Posterior cingulate gyrus (tissue), 11 donors: ENCODE data around the gene ADA.
"Not testable (repeated sequence)": the region's sequence is repeated elsewhere in the genome, so short reads cannot be mapped to it uniquely, and the experiment has no call there.

Experiments
- DNase-seq, 10 donors: peaks; one replicate each; pipeline versions ENCODE4 v3.0.0 to v3.0.0-alpha.2; 2020 to 2021; ENCODE audit warnings: mixed read lengths in 3 of 10
- intact Hi-C: fragments of 100-400 bp; cut with DNase I; formaldehyde crosslinking; loops from one replicate; pipeline ENCODE4 v1.15.1; 2023

ADA gene

DNA sequence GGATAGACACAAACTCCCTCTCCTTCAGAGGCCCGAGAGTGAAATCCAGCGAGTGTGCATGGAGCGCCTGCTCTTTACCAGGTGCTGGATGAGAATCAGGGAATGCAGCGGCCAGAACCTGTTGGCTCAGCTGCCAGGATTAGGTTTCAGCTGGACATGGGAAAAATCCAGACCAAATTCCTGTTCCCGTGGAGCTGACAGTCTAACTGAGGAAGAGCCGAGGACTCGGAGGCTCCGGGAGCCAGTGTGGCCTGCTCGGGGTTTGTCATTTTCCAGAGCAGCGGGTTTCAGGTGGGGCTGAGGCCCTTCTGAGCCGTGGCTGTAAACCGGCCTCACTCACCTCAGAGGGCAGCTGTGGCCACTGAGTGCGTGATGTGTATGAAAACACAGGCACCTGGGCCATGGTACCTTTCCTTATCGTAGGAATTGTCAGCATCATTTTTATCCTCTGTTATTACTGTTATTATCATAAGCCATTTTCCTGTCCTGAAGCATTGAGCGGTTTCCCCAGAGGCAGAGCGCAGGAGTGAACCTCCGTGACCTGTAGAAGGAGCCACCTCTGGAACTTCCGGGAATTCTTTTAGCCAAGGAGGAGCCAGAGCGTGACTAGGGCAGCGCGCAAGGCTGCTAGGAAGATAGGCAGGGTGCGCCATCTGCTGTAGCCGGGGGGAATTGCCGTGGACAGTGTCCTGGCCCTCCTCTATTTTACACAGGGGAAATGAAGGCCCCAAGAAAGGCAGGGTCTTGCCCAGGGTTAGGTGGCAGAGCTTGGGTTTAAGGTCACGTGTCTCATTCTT, 41.8 kb downstream of the ADA start:
- peak; percentile 77 to 97 (median 92) for DNase-seq

DNA sequence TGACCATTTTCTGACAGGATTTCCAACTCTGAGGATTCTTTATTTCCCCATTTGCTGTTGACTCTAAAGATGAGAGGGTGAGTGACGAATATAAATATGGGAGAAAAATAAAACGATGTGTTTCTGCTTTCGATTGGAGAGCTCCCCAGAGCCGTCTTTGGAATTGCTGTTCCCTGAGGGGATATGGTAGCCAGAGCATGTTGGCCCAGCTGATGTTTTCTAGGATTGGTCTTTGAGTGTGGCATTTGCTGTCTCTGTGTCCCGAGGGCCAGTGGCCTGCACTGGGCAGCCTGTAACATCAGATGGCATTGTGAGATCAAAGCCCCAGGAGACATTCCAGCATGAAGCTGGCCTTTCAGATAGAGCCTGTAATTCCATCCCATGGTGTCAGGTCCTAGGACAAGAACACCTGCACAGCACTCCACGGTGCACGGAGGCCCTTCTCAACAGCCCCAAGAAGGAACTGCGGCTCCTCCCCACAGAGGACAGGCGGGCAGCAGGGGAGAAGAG, 42.4 kb downstream of the ADA start:
- DNase-seq: no peak
- intact Hi-C loops: no loop called here

More for the DNA sequence above, 41.8 kb downstream of the ADA start:
- intact Hi-C loops: loop anchor here (2.0 to 10.0 kb wide), 4 partner anchors 79 to 395 kb away; partner anchors contain the start of genes OSER1 and TTPAL

DNA sequence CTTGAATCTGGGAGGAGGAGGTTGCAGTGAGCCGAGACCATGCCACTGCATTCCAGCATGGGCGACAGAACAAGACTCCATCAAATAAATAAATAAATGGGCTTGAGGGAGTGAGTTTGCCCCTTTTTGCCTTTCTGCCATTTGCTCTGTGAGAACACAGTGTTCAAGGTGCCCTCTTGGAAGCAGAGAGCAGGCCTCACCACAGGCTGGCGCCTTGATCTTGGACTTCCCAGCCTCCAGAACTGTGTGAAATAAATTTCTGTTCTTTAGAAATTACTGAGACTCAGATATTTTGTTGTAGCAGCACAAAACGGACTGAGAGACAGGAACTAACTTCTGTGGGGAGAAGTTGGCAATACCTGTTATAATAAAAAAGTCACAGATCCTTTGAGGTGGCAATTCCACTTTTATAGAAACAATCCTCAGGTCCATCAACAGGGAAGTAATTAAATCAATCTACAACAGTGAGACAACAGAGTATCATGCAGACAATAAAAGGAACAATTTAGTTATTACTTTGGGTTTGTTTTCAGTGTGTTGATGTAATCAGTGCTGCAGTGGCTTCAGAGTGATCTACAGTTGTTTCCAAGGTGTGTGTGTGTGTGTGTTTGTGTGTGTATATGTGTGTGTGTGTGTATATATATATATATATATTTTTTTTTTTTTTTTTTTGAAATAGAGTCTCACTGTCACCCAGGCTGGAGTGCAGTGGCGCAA, 44.6 kb downstream of the ADA start:
- DNase-seq: no peak
- intact Hi-C loops: no loop called here

DNA sequence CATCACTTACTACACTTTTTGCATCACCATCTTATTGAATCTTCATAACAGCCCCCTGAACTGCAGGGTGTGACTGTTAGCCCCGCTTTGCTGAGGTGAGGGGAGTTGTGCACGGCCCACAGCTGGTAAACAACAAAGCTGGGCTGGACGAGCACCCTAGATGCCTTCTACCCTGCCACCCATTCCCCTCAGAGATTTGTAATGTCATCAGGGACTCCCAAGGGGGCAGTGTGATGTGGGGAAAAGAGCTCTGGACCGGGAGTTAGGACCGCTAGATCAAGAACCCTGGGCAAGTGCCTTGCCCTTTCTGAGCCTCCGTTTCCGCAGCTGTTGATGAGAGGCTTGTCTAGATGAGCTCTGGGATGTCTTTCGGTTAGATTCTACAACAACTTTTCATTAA, 48.2 kb downstream of the ADA start:
- intact Hi-C loops: no loop called here
- DNase-seq: no peak

DNA sequence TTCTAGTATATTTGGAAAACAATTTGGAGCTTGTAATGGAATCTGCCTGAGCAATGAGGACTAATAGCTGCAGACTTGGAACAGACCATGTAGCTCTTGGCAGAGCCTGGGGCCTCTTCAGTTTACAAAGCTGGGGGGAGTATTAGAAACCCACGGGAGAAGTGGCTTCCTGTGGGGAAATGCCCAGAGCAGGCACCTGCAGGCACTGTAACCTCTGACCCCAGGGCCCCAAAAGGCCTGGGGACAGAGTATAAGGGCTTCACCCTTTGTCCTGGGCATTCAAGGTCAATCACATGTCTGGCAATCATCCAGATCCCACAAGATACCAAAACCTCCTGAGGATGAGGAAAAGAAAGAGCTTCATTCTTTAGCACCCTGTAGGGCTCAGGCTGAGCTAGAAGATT, 49.7 kb downstream of the ADA start:
- intact Hi-C loops: no loop called here
- DNase-seq: no peak

DNA sequence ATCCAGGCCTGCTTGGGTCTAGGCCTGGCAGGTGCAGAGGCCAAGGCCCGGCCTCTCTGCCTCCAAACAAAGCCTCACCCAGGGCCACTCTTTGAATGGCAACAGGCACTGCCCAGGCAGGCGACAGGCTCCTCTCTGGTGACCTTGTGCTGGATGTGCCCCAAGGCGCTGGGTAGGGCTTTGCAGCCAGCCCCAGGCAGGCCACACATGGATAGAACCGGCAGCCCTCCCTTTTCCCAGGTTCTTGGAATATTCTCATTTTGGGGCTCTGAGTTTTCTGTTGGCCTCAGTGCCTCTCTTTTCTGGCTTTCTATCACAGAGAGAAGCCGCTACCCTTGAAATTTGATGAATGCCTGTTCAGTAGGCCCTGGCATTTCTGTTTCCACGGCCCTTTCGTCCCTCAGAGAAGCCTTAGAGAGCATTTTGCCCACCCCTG, 50.2 kb downstream of the ADA start:
- intact Hi-C loops: no loop called here
- peak in 2 of 10 donors; percentile 29 to 76 for DNase-seq

DNA sequence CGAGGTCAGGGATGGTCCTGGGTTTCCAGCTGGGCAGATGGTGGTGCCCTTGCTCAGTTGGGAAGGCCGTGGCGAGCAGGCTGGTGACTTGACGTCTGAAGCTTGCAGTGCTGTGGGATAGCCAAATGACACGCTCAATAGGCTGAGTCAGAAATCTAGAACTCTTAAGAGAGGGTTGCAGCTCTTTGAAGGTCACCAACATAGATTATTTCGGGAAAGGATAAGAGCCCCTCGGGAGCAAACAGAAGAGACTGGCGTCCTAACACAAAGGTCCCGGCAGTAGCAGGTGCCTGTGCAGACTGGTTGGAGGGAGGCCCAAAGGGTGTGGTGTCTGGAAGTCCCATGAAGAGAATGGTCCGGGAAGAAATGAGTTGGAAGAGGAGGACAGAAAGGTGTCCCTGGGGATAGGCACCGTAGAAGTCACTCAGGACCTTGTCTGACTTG, 50.7 kb downstream of the ADA start:
- no peak for DNase-seq
- intact Hi-C loops: no loop called here

DNA sequence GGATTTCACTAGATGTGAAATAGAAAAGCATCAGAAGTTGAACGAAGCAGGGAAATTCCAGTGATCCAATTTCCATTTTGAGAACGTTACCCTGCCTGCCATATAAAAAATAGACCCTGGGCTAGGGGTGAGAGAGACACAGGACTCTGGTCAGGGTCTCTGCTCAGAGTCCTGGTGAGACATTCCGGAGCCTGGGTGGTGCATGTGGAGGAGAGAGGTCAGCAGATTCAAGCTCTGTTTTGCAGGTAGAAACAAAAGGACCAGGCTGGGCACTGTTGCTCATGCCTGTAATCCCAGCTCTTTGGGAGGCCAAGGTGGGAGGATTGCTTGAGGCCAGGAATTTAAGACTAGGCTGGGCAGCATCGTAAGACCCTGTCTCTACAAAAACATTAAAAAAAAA, 51.2 kb downstream of the ADA start:
- DNase-seq: no peak
- intact Hi-C loops: no loop called here

DNA sequence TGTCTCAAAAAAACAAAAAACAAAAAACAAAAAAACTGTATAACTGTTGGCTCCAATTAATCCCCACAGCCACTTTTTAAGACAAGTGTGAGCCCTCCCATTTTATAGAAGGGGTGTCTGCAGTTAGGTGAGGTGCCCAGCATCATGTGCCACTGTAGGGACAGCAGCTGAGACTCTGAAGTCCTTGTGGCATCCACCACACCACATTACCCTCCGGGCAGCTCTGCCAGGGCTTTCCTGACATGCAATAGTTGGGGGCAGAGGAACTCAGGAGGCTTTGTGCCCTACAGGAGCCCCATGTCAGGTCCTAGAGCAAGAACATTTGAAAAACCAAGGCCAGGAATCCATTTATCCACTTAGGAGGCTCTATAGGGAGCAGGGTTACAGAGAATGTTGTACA, 51.8 kb downstream of the ADA start:
- intact Hi-C loops: no loop called here
- DNase-seq: no peak

DNA sequence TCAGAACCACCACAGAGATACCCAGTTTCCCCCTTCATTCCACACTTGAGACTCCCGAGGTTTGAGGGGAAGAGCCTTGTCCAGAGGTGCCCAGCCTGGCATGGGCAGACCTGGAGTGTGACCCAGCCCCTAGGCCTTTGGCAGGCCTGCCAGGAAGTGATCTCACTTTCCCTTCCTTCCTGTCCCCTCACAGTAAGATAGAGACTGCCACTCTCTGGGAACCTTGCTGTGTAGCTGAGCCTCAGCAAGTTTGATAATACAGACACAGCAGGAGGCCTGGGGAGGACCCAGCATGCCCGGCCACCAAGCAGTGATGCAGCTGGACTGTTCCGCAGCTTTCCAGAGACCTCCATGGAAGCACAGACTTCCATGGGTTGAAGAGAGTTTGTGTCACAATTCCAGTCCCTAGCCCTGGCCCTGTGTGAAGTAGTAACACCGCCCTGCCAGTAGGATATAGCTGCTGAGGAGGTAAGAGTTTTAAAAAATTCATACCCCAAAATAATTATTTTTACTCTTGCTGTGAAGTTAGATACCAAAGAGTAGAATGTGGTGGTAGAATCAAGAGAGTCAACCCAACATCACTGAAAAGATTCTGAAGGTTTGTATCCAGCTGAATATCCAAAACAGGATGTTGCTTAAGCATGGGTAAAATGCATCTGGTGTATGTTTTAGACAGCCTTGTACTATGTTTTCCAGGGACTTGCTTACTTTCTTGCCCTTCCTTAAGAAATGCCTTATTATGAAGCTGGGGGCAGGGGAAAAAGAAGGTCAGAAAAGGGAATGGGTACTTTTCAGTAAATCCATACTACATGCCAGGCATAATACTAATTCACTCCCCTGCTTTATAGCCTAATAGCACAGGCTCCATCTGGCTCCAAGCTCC, 52.8 kb downstream of the ADA start:
- intact Hi-C loops: no loop called here
- no peak for DNase-seq

DNA sequence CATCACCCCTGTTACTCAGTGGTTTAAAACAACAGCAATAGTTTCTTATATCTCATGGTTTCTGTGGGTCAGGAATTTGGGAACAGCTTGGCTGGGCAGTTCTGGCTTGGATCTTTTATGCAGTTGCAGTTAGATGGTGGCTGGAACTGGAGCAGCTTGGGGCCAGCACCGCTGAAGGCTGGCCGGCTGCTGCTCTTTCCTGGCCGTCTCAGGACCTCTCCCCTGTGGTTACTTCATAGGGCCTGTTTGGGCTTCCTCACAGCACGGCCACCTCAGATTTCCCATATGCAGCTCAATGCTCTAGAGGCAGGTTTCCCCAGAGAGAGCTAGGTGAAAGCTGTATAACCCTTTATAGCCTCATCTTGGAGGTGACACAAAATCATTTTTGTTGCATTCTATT, 53.6 kb downstream of the ADA start:
- DNase-seq: no peak
- intact Hi-C loops: no loop called here

DNA sequence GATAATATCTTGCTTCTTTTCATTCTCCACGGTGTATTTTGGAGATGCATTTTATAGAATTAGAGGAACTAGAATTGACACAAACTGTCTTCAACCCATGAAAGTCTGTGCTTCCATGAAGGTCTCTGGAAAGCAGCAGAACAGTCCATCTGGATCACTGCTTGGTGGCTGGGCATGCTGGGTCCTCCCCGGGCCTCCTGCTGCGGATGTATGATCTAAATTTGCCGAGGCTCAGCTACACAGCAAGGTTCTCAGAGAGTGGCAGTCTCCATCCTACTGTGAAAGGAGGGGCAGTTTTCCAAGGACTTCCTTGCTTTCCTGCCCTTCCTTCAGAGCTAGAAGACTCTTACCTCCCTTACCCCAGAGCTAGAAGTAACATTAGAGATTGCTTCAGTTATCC, 54.0 kb downstream of the ADA start:
- intact Hi-C loops: no loop called here
- no peak for DNase-seq

DNA sequence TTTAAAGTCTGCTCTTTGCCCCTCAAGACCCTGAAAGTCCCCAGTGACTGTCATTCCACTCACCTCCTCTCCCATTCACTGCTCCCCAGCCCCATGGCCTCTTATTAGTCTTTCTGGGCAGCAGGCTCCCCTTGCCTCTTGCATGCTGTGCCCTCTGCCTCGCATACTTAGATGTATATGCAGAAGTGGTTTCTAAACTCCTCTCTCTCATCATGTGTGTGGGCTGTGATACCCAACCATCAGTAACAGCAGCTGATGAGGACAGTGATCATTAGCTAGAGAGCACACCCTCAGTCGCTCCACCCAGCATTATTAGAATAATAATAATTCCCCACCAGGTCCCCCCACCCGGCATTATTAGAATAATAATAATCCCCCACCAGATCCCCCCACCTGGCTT, 54.6 kb downstream of the ADA start:
- intact Hi-C loops: no loop called here
- DNase-seq: no peak

DNA sequence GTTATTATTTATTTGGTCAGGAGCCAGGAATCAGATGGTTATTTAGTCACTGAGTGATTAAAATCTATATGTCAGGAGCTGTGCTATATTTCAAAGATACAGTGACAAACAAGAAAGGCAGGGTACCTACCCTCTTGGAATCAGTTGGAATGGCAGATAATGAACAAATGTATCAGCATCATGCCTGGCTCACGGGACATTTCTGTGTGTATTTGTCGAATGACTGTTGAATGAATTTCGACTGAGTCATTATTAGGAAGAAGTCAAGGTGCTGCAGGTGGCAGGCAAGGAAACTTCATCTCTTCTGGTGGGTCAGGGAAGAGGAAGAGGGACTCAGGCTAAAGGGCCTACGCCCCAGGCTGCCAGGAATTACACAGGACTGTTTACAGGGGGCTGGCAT, 55.5 kb downstream of the ADA start:
- DNase-seq: no peak
- intact Hi-C loops: no loop called here

DNA sequence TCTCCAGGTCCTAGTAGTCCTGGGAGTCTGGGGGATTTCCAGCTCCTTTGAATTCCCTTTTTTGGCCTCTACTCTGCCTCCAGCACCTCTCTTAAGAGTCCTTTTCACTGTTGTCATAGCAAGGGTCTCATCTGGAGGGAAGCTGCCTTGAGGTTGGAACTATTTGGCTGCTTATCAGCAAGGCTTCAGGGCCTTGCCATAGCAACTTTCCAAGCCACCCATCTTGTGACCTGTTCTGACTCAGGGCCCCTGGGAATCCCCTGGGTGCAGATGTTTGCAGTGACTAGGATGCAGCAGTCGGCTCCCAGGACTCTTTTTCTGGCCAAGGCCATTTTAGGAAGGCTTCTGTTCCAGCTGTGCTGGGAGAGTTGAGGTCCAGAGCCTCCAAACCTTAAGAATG, 56.8 kb downstream of the ADA start:
- intact Hi-C loops: no loop called here
- no peak for DNase-seq

DNA sequence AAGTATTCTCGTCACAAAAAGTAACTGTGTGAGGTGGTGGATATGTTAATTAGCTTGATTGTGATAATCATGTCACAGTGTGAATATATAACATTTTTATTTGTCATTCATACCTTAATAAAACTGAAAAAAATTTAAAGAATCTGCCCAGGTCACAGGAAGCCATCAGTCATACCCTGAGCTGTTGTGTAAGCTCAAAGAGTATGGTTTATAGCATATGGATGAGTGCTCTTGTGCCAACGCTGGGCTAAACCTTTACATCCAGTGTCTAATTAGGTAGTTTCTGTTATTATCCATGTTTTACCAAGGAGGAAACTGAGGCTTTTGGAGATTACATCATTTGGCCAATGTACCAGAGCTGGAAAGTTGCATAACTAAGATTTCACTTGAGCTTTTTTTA, 57.7 kb downstream of the ADA start:
- intact Hi-C loops: no loop called here
- no peak for DNase-seq

DNA sequence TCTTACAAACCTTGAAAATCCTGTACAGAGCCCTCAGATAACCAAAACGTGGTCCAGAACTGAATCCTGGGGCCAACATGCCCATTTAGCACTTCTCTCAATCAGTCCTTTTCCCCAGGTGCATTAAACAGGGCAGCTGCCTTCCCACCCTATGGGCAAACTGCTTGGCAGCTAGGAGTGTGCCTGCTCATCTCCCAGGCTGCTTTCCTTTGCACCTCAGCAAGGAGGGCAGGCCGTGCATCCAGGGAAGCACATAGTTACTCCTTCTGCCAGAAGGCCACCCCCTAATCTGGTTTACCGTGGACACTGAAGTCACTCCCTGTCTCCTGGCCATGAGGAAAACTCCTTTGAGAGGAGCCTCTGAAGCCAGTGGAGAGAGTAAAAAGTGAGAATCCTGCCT, 59.1 kb downstream of the ADA start:
- intact Hi-C loops: no loop called here
- no peak for DNase-seq

DNA sequence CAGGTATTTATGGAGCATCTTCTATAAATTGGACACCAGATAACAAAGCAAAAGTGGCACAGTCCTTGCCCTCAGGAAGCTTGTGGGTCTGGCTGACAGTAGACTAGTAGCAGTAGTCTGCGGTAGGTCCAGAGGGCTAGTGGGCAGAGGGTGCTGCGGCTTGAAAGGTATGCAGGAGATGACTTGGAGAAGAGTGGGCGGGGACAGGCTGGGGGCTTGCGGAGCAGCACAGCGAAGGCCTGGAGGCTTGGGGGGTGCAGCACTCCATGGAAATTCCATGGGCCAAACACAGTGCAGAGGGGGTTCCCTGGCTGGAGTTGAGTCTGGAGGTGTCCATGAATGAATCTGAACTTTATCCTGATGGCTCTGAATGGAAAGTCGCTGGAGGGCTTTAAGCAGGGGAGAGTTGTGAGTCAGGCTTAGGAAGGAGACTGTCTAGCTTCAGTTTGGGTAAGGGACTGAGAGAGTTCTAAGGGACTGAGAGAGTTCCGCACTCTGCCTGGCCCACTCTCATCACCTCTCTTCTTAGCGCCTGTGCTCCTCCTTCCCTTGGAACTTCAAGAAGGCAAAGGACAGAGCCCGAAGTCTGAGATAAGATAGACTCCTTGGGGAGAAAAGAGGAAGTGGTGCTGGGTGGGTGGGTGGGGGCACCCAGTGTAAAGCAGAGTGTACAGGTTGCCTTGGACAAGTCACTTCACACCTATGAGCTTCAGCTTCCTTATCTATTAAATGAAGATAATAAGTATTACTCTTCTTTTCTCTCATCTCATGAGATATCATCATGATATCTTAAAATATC, 60.3 kb downstream of the ADA start:
- intact Hi-C loops: no loop called here
- no peak for DNase-seq

DNA sequence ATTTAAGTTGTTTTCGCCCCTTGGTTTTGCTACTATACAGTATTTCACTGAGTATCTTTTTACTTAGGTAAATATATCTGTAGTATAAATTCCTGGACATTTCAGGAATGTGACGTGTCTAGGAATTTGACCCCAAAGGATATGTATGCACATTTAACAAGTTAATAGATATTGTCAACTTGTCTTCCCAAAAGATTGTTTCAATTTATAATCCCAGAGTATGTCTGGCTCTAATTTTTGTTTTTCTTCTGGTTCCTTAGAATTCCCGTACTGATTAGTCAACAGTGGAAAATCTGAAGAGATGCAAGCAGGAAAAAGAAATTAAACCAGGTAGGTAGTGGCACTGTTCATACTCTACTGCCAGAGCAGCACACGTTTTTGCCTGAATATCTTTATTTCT, 62.0 kb downstream of the ADA start:
- intact Hi-C loops: no loop called here
- no peak for DNase-seq

DNA sequence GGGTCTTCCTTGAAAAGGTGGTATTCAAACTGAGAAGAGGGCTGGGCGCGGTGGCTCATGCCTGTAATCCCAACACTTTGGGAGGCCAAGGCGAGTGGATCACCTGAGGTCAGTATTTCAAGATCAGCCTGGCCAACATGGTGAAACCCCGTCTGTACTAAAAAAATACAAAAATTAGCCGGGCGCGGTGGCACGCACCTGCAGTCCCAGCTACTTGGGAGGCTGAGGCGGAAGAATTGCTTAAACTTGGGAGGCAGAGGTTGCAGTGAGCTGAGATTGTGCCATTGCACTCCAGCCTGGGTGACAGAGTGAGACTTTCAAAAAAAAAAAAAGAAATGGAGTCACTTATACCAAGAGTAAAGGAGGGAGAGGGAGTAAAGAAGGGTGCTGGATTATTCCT, 63.2 kb downstream of the ADA start:
- intact Hi-C loops, DNase-seq: not testable (repeated sequence)
